ENCODE data around the gene COX5B. TPM values are rescaled to one million over a fixed set of nuclear protein-coding genes. Genes with fewer than 3 reads are reported as not detected.

The COX5B gene
- total RNA-seq, 1 experiment from 2014 or later: 272 TPM

GRCh38 chr2:97656129-97656755, 10.4 kb downstream of the COX5B start:
- no peaks in the 10 kb centered on the region for H3K4me1 Mint-ChIP-seq (ENCODE audit: insufficient read depth, unreplicated experiment)
- DNase-seq (ENCODE audit: unreplicated experiment): no peak
- ChIA-PET POLR2A (no interaction called here), CTCF (interaction anchor here (0.5 to 0.6 kb wide), 2 partner anchors 91 to 241 kb away, joined by 3 read pairs; no protein-coding TSS in a partner anchor)
- no peak for TF ChIP-seq CTCF (IDR thresholded peaks at IDR 0.05; ENCODE audit: unreplicated experiment)
- H3K9me3 Mint-ChIP-seq (ENCODE audit: unreplicated experiment): peaks cover 26% of the 10 kb centered on the region
- no peak overlapping the region for H3K27ac Mint-ChIP-seq (ENCODE audit: low read depth, unreplicated experiment)
- no peaks in the 10 kb centered on the region for H3K27me3 Mint-ChIP-seq (ENCODE audit: insufficient read depth, unreplicated experiment)
- peaks cover 16% of the 10 kb centered on the region for H3K36me3 Mint-ChIP-seq (ENCODE audit: insufficient read depth, unreplicated experiment)
- no peak overlapping the region for H3K4me3 Mint-ChIP-seq (ENCODE audit: unreplicated experiment)
- intact Hi-C loops (cut with micrococcal nuclease): no loop called here
- BruUV-seq (replicated peaks): TSS peak; percentile 18

- H3K9me3 Mint-ChIP-seq (ENCODE audit: unreplicated experiment): peaks cover 26% of the 10 kb centered on the region
- no peak overlapping the region for H3K27ac Mint-ChIP-seq (ENCODE audit: low read depth, unreplicated experiment)
- H3K4me1 Mint-ChIP-seq (ENCODE audit: insufficient read depth, unreplicated experiment): peaks cover 7% of the 10 kb centered on the region
- H3K36me3 Mint-ChIP-seq (ENCODE audit: insufficient read depth, unreplicated experiment): peaks cover 16% of the 10 kb centered on the region
- POLR2A ChIA-PET: interaction anchor here (1.5 kb wide), 1 partner anchor 11 kb away, joined by 8 read pairs; the partner anchor contains the start of gene COX5B
- no peaks in the 10 kb centered on the region for H3K27me3 Mint-ChIP-seq (ENCODE audit: insufficient read depth, unreplicated experiment)
- H3K4me3 Mint-ChIP-seq (ENCODE audit: unreplicated experiment): no peak overlapping the region
- BruUV-seq (replicated peaks): no TSS peak
- intact Hi-C loops (cut with micrococcal nuclease): no loop called here
- TF ChIP-seq CTCF (IDR thresholded peaks at IDR 0.05; ENCODE audit: unreplicated experiment): no peak
- CTCF ChIA-PET: interaction anchor here (0.6 to 1.2 kb wide), 3 partner anchors 19 to 240 kb away, joined by 3 read pairs; no protein-coding TSS in a partner anchor
- no peak for DNase-seq (ENCODE audit: unreplicated experiment)
Observed at GRCh38 chr2:97656905-97657587, 11.2 kb downstream of the COX5B start.

GRCh38 chr2:97657986-97658690, 12.3 kb downstream of the COX5B start:
- intact Hi-C loops (cut with micrococcal nuclease): no loop called here
- no peak for TF ChIP-seq CTCF (IDR thresholded peaks at IDR 0.05; ENCODE audit: unreplicated experiment)
- CTCF ChIA-PET: interaction anchor here (1.2 kb wide), 1 partner anchor 42 kb away, joined by 3 read pairs; no protein-coding TSS in a partner anchor
- H3K27ac Mint-ChIP-seq (ENCODE audit: low read depth, unreplicated experiment): no peak overlapping the region
- peaks cover 9% of the 10 kb centered on the region for H3K4me1 Mint-ChIP-seq (ENCODE audit: insufficient read depth, unreplicated experiment)
- H3K4me3 Mint-ChIP-seq (ENCODE audit: unreplicated experiment): no peak overlapping the region
- no peaks in the 10 kb centered on the region for H3K27me3 Mint-ChIP-seq (ENCODE audit: insufficient read depth, unreplicated experiment)
- peaks cover 20% of the 10 kb centered on the region for H3K36me3 Mint-ChIP-seq (ENCODE audit: insufficient read depth, unreplicated experiment)
- H3K9me3 Mint-ChIP-seq (ENCODE audit: unreplicated experiment): peaks cover 26% of the 10 kb centered on the region
- POLR2A ChIA-PET: interaction anchor here (1.5 kb wide), 1 partner anchor 12 kb away, joined by 8 read pairs; the partner anchor contains the start of gene COX5B
- no peak for DNase-seq (ENCODE audit: unreplicated experiment)
- BruUV-seq (replicated peaks): no TSS peak

GRCh38 chr2:97658691-97659157, 12.9 kb downstream of the COX5B start:
- peaks cover 21% of the 10 kb centered on the region for H3K9me3 Mint-ChIP-seq (ENCODE audit: unreplicated experiment)
- CTCF ChIA-PET: interaction anchor here (0.8 kb wide), 1 partner anchor 39 kb away, joined by 5 read pairs; no protein-coding TSS in a partner anchor
- no TSS peak for BruUV-seq (replicated peaks)

More at GRCh38 chr2:97658691-97659157, 12.9 kb downstream of the COX5B start:
- Mint-ChIP-seq H3K36me3 (ENCODE audit: insufficient read depth, unreplicated experiment) (peaks cover 23% of the 10 kb centered on the region), H3K27me3 (ENCODE audit: insufficient read depth, unreplicated experiment) (no peaks in the 10 kb centered on the region), H3K27ac (ENCODE audit: low read depth, unreplicated experiment) (no peak overlapping the region), H3K4me1 (ENCODE audit: insufficient read depth, unreplicated experiment) (peaks cover 9% of the 10 kb centered on the region), H3K4me3 (ENCODE audit: unreplicated experiment) (no peak overlapping the region)
- POLR2A ChIA-PET: no interaction called here
- DNase-seq (ENCODE audit: unreplicated experiment): no peak
- intact Hi-C loops (cut with micrococcal nuclease): no loop called here
- TF ChIP-seq CTCF (IDR thresholded peaks at IDR 0.05; ENCODE audit: unreplicated experiment): no peak
